Measurements from ENCODE around the gene UBE2V1. TPM values are rescaled to one million over a fixed set of nuclear protein-coding genes. Genes with fewer than 3 reads are reported as not detected.

Gene UBE2V1
- total and polyA plus RNA-seq, 2 donors (not counting 1 experiment from before 2014, with no cell fraction given): 69.2 to 158 TPM

DNA sequence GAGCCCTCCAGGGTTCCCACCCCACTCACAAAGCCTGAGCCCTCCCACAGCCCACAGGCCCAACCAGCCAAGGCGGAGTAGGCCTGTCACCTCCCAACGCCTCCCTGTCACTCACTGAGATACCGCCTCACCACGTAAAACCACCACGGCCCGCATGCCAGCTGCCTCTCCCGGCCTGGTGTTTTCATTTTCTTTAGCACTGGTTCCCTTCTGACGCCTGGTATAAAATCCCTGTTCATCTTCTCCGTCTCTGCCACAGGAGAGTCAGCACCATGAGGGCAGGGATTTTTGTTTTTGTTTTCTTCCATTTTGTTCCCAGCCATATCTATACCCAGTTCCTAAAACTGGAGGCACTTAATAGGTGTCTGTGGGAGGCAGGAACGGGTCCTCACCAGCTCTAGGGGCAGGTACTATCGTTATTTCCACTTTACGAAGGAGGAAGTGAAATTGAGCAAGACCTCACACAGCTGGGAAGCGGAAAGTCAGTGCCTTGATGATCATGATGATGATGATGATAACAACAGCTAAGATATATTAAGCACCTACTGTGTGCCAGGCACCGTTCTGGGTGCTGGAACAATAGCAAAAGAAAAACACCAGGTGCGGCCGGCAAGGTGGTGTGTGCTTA, 71.6 kb downstream of the UBE2V1 start:
- H3K4me2 ChIP-seq (replicated peaks; ENCODE audit: low read depth, low read length, poor library complexity, severe bottlenecking): peak overlapping the region; percentile 64
- DNase-seq (peak; percentile 83), ATAC-seq (ENCODE audit: low read depth) (peak; percentile 88)
- no peaks in the 10 kb centered on the region for H3K79me2 ChIP-seq (ENCODE audit: control insufficient read depth, insufficient read depth, low read length)
- no peak for TF ChIP-seq EZH2 (IDR thresholded peaks at IDR 0.05; ENCODE audit: borderline replicate concordance, insufficient read depth, low read depth, low read length, poor library complexity, severe bottlenecking)
- TF ChIP-seq, protein P1, sequence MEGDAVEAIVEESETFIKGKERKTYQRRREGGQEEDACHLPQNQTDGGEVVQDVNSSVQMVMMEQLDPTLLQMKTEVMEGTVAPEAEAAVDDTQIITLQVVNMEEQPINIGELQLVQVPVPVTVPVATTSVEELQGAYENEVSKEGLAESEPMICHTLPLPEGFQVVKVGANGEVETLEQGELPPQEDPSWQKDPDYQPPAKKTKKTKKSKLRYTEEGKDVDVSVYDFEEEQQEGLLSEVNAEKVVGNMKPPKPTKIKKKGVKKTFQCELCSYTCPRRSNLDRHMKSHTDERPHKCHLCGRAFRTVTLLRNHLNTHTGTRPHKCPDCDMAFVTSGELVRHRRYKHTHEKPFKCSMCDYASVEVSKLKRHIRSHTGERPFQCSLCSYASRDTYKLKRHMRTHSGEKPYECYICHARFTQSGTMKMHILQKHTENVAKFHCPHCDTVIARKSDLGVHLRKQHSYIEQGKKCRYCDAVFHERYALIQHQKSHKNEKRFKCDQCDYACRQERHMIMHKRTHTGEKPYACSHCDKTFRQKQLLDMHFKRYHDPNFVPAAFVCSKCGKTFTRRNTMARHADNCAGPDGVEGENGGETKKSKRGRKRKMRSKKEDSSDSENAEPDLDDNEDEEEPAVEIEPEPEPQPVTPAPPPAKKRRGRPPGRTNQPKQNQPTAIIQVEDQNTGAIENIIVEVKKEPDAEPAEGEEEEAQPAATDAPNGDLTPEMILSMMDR (IDR thresholded peaks at IDR 0.05): no peak
- H4K20me1 ChIP-seq (ENCODE audit: control insufficient read depth, insufficient read depth, low read length, poor library complexity, severe bottlenecking): no peaks in the 10 kb centered on the region
- Mint-ChIP-seq H3K4me1 (peaks cover 15% of the 10 kb centered on the region), H3K27ac (peak overlapping the region; percentile 93), H3K4me3 (peak overlapping the region; percentile 83), H3K27me3 (no peaks in the 10 kb centered on the region), H3K9me3 (ENCODE audit: insufficient read depth) (no peaks in the 10 kb centered on the region)
- POLR2A ChIA-PET: interaction anchor here (0.8 to 1.7 kb wide), 2 partner anchors 42 to 105 kb away, joined by 3 to 4 read pairs; partner anchors contain the start of gene RNF114
- CTCF ChIA-PET: interaction anchor here (0.8 to 2.7 kb wide), 4 partner anchors 30 to 63 kb away, joined by 3 to 14 read pairs (median 6); no protein-coding TSS in a partner anchor
- peak overlapping the region in 4 of 5 experiments; percentile 1 to 38 (median 34) for H3K4me3 ChIP-seq (ENCODE audit: control extremely low read depth in 1 of 5, extremely low read depth in 1 of 5, insufficient read depth in 1 of 5, low read depth in 2 of 5, low read length in 4 of 5)
- no peaks in the 10 kb centered on the region for H3K27me3 ChIP-seq (replicated peaks in 1 of 4; ENCODE audit: control extremely low read depth in 1 of 4, control insufficient read depth in 3 of 4, insufficient read depth in 4 of 4, low read length in 3 of 4)
- no peaks in the 10 kb centered on the region for H3K36me3 ChIP-seq (replicated peaks in 1 of 2; ENCODE audit: control extremely low read depth in 1 of 2, control insufficient read depth in 1 of 2, extremely low read depth in 1 of 2, insufficient read depth in 2 of 2, low read length in 1 of 2)
- H3K4me1 ChIP-seq (ENCODE audit: control insufficient read depth in 2 of 2, insufficient read depth in 2 of 2, low read length in 2 of 2): peaks cover 12 to 22% of the 10 kb centered on the region in 2 donors
- H3K27ac ChIP-seq (ENCODE audit: low read length in 2 of 2): peak overlapping the region; percentile 80 to 86
- 23% methylated on average over 15 of the region's 16 CpGs for WGBS (ENCODE audit: insufficient coverage)
- H3K9ac ChIP-seq (ENCODE audit: low read length): peak overlapping the region; percentile 38
- intact Hi-C loops (cut with micrococcal nuclease): loop anchor here (1.0 kb wide), 2 partner anchors 30 to 42 kb away; no protein-coding TSS in a partner anchor
- no peaks in the 10 kb centered on the region for H3K9me3 ChIP-seq (ENCODE audit: control extremely low read depth in 1 of 3, control insufficient read depth in 2 of 3, insufficient read depth in 1 of 3, low read length in 2 of 3)
- H2AFZ ChIP-seq (ENCODE audit: insufficient read depth, low read depth, low read length, poor library complexity, severe bottlenecking): peak overlapping the region; percentile 71
